SU-DHL-6 (cell line): Measurements from ENCODE around the gene LINGO3.

Source experiments
- EZH2phosphoT487 ChIP-seq: fragments of 200-600 bp; sonication (generic), shearing (Covaris generic); conservative IDR thresholded peaks from 2 replicates; pipeline ENCODE4 v1.6.1; 2018; ENCODE audit warnings: mild to moderate bottlenecking, antibody characterized with exemption, low read length, moderate library complexity, mixed read lengths
- TF ChIP-seq, protein P1 (sequence below): fragments of 200-600 bp; sonication (generic); IDR thresholded peaks from one replicate; pipeline ENCODE4 v1.5.1; 2017; ENCODE audit warnings: antibody characterized with exemption, mild to moderate bottlenecking, low read length, moderate library complexity; ENCODE audit not compliant: insufficient read depth, poor library complexity, severe bottlenecking

DNA sequence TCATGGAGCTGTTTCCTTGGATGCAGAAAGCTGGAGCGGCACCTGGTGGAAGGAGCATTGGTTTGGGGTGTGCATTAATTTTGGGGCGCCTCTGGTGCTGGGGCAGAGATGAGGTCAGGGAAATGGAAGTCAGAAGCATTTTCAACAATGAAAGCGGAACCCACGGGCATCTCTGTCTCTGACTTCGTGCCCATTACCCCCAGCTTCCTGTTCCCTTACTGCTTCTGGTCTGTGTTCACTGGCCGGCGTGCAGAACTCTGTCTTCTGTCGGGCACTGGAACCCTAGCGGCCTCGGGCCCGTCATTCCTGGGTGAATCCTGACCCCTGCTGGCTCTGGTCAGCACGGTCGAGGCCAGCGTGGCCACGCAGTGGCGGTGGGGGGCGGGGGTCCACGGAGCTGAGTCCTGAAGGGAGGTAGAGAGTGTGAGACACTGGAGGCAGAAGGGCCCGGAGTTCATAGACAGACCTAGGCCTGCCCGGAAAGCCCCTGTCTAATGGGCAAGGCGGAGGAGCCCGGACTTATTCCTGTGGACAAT, 7.9 kb upstream of the LINGO3 start:
- TF ChIP-seq, protein P1, sequence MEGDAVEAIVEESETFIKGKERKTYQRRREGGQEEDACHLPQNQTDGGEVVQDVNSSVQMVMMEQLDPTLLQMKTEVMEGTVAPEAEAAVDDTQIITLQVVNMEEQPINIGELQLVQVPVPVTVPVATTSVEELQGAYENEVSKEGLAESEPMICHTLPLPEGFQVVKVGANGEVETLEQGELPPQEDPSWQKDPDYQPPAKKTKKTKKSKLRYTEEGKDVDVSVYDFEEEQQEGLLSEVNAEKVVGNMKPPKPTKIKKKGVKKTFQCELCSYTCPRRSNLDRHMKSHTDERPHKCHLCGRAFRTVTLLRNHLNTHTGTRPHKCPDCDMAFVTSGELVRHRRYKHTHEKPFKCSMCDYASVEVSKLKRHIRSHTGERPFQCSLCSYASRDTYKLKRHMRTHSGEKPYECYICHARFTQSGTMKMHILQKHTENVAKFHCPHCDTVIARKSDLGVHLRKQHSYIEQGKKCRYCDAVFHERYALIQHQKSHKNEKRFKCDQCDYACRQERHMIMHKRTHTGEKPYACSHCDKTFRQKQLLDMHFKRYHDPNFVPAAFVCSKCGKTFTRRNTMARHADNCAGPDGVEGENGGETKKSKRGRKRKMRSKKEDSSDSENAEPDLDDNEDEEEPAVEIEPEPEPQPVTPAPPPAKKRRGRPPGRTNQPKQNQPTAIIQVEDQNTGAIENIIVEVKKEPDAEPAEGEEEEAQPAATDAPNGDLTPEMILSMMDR: peak; percentile 59
- no peak for TF ChIP-seq EZH2phosphoT487
